ENCODE results near the gene TIGAR.

The TIGAR gene

DNA sequence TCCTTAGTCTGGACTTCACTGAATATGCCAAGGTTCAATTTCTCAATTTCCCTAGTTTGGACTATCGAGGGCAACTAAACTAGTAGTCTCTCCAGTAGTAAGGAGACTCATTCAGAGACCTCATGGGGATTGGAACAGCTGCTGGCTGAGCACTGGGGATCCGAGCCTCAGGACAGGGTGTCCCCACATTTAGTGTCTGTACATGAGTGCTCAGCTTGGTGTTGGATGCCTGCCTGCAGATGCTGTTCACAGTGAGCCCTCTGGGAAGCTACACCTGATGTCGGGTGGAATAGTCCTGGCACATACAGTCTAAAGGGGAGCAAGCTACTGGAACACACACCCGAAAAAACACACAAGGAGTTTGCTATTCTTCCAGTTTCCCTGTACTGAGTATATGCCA, 59.3 kb downstream of the TIGAR start:
- no peak for DNase-seq

DNA sequence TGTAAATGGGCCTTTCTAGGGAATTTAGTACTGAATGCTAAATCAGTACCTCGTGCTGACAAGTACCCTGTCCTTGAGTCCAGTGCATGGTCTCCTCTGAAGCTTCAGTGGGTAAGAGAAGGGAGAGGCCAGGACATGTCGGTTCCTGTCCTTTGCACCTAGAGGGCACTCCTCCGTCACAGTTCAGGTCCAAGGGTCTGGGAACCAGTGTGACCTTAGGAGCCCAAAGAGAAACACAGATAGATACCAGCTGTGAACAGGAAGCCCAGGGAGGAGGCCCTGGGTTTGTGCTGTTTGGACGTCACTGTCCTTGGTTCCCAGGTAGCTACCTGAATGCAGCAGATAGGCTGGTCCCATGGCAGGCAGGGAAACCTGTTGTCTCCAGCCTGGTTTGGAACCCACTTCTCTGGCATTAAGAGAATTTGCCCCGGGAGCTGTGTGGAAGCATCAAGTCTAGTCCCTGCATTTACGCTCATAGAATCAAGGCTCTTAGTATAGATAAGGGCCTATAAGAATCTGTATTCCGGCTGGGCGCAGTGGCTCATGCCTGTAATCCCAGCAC, 62.4 kb downstream of the TIGAR start:
- no peak for DNase-seq

DNA sequence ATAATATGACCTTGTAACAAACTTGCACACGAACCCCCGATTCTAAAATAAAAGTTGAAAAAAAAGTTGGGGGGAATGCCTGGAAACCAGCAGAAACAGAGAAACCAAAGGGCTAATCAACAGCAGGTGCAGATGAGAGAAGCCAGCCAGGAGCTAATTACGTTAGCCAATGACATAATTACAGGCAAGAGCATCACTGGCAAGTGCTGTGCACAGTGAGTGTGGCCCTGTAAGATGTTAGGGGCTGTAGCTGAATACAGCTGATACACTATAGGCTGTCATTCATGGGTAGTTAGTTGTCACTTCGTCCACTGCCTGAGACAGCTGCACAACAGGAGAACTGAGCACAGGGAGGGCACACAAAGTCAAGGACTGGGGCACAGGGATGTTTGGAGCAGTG, 65.8 kb downstream of the TIGAR start:
- peak; percentile 16 for DNase-seq

DNA sequence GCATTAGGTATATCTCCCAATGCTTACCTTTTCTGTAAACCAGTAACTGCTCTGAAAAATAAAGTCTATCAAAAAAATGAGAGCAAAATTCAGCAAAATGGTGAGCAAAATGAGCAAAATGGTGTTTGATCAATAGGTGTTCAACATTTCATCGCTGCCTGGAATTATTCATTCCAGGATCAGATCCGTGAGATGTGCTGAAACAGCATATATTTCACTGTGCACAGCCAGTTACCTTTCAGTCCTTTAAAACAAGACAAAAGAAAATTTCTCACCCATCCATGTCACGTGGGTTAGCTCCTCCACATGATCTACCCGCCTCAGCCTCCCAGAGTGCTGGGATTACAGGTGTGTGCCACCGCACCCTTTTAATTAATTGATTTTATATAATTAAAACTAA, 66.6 kb downstream of the TIGAR start:
- no peak for DNase-seq

DNA sequence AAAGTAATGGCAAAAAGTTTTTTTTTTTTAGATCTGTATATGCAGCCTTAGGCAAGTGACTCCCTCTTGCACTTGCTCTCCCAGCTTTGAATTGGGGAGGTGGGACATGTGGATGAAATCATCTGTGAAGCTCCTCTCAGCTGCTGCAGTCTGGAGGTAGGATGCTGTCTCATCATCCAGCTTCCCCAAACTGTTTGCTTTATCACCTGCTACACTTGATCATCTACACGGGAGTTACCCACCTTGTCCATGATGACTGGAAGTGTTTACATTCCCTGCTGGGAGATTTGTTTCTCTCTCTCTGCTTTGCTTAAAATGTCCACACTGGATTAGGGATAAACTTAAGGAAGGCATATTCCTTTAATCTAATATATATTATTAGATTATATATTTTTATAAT, 67.0 kb downstream of the TIGAR start:
- DNase-seq: no peak

DNA sequence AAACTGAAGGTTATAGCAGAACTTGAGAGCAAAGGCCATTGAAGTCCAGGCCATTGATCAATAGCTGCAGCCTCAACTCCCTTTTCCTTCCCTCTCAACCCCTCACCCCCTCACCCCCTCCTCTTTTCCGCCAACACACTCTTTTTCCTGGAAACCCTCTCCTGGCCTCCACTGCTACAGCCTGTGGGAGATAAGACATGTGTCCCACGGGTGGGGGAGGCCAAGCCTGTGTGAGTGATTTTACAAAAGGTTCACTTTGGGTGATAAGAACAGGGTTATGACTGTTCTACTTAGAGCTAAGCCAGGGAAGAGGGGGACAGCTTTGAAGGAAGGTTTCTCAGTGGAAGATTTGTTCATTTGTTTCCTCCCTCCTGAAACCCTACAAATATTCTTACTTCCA, 67.6 kb downstream of the TIGAR start:
- no peak for DNase-seq

DNA sequence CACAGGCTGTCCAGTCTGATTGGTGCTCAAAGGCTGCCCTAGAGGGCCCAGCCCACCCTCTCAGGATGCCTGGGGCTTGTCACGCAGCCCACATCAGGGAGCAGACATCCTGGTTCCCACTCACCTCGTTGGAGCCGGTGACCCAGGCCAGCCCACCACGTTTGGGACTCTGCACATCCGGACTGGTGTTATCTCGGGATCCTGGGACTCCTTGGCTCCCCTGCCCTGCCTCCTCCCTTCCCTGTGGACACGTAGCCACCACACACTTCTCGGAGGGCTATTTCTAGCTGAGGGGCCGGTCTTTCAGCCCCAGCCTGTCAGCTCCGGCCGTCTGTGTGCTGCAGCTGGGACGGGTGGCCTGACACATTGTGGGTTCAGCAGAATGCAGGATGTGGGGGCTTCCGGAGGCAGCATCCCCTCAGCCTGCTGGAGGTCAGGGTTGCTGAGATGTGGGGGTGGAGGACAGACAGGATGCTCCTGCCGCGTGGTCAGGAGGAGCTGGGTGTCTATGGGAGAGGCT, 71.3 kb downstream of the TIGAR start:
- no peak for DNase-seq

DNA sequence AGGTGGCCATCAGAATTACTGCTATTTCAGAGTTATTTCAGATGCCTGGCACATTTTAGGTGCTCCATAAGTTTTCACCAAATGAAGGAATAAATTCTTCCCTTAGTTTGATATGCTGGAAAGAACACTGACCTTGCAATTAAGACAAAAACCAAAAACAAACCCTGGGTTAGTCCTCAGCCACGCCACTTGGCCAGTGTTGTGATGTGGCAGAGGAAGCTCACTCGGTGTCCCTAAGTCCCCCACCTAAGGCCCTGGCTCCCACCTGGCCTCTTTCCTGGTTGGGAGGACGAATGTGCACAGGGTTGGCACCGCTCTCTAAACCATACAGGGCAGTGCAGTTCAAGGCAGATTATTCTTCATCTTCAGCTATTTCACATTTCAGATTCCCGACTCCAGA, 72.2 kb downstream of the TIGAR start:
- no peak for DNase-seq

DNA sequence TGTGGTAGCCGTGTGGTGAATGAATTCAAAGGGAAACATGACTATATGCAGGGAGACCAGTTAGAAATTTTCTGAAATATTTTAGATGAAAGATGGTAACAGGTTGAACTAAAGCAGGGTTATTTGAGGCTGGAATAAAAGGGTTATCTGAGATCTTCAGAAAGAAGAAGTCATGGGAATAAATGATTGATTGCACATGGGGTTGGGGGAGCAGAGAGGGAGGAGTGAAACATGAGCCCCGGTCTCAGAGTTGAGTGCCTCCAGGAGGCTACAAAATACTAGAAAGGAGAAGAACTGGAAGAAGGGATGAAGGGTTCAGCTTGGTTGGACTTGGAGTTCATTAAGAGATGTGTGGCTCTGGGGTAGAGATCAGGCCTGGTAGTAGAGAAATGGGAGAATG, 74.8 kb downstream of the TIGAR start:
- DNase-seq: no peak

DNA sequence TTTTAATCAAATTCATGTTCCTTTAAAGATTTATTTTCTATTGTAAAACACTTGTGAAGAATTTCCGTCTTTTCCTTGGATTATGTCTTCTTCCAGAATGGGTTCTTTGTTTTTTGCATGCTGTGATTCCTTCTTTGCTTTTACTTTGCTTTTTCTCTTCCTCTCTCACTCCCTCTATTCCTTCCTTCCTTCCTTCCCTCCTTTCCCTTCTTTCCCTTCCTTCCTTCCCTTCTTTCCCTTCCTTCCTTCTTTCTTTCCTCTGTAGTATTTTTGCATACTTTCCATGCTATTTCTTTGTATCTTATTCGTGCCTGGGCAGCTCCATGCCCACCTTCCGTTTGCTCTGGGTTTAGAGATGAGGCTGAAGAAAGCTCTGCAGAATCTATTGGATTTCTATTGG, 80.1 kb downstream of the TIGAR start:
- DNase-seq: no peak

DNA sequence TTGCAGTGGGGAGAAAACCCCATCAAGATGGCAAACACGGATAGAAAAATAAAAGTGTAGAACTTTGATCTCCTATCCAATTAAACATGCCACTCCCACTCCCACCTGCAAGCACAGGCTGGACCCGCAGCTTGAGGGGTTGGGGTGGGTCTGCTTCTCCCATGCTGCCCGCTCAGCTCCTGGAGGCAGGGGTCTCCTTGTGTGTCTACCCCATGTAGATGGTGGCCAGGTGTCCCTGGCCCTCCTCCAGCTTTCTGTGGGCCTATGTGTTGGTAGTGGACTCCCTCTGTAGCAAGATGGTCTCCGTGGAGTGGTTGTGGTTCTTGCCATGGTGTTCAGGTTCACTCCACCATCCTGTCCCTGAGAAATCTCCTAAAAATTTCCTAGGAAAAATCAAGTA, 82.0 kb downstream of the TIGAR start:
- no peak for DNase-seq
